Measurements from ENCODE around the gene SOX13.

Gene SOX13

DNA sequence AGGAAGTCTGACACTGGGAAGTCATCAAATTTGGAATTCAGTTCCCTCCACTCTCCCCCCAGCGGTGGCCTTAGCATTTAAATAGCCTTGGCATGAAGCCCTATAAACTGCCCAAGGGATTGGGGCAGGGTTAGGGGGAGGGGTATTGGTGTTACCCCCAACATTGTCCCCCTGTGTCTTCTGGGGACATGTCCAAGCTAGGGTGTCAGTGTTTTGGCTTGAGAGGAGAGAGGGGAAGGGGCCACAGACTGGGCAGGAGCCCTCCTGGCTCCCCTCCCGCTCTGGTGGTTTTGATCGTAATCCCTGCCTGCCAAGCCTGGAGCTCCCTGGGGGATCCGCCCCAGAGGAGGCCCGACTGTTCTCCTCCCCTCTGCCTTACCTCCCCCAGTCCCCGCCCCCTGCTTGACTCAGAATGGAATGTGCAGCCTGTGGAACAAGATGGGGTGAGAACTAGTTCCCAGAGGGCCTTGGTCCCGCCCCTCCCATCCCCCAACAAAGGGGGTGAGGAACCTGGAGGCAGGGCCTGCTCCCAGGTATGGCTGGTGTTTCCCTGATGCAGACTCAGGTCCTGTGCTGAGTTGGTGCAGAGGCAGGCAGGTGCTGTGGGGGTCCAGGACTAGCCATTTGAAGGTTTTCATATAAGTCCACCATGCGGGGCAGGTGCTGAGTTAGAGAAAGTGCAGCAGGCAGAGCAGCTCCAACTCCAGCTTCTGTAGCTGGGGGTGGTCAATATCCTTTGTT lies 7.4 kb downstream of the SOX13 start:
- TF ChIP-seq, protein P1, sequence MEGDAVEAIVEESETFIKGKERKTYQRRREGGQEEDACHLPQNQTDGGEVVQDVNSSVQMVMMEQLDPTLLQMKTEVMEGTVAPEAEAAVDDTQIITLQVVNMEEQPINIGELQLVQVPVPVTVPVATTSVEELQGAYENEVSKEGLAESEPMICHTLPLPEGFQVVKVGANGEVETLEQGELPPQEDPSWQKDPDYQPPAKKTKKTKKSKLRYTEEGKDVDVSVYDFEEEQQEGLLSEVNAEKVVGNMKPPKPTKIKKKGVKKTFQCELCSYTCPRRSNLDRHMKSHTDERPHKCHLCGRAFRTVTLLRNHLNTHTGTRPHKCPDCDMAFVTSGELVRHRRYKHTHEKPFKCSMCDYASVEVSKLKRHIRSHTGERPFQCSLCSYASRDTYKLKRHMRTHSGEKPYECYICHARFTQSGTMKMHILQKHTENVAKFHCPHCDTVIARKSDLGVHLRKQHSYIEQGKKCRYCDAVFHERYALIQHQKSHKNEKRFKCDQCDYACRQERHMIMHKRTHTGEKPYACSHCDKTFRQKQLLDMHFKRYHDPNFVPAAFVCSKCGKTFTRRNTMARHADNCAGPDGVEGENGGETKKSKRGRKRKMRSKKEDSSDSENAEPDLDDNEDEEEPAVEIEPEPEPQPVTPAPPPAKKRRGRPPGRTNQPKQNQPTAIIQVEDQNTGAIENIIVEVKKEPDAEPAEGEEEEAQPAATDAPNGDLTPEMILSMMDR (IDR thresholded peaks at IDR 0.05; ENCODE audit: control insufficient read depth, extremely low read depth, insufficient read depth) = no peak
- peak; percentile 45 for DNase-seq (ENCODE audit: low read depth)
- H3K4me3 ChIP-seq (ENCODE audit: low read depth, low read length) = no peak overlapping the region

DNA sequence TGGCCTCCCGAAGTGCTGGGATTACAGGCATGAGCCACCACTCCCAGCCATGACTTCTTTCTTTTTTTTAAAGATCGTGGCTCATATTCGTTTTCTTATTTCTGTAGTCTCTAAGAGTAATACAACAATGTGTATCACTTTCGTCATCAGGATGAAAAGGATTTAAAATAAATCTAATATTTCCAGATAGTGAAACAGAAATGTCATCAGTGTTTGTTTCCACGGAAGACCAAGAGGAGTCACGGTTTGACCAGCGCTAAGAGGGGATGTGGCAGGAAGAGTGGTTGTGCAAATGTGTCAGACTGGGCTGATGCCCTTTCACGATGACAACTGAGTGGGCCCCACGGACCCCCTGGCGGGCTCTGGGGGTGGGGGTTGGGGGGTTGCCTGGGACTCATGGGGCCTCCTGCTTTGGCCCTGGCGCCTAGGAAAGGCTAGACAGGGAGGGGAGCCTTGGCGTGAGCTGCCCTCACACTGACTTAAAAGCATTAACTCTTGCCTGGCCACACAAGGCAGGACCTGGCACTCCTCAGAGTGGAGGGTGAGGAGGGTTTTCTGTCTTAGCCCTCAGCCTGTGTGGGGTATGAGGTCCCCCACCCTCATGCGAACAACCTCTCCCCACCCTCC lies 8.4 kb downstream of the SOX13 start:
- no peak overlapping the region for H3K4me3 ChIP-seq (ENCODE audit: low read depth, low read length)
- TF ChIP-seq, protein P1 (IDR thresholded peaks at IDR 0.05; ENCODE audit: control insufficient read depth, extremely low read depth, insufficient read depth) = no peak
- no peak for DNase-seq (ENCODE audit: low read depth)

DNA sequence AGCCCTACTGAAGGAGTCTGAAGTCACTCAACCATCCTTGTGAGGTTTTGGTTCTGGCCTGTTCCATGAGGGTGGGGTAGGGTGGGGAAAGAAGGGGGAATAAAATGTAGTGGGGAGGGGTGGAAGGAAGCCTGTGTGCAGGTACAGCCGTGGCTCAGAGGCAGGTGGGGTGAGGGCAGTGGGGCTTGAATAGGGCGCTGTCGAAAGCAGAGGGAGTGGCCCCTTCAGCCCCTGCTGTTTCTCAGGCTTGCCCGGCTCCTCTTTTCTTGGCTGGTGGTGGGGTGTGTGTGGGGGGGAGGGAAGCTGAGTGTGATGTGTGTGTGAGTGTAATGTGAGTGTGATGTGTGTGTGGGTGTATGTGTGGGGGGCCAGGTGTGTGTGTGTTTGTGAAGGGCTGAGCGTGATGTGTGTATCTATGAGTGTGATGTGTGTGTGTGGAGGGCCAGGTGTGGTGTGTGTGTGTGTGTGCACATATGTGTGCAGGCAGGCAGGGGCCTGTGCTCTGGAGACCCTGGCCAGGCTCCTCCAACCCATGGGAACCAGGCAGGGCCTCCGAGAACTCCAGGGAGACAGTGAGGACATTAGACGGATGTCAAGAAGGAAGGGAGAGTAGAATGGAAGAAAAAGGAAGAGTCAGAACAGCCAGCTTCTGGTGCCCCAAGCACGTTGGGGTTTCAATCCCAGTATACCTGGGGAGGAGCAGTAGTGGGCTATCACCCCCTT lies 9.0 kb downstream of the SOX13 start:
- DNase-seq (ENCODE audit: low read depth) = no peak
- no peak overlapping the region for H3K4me3 ChIP-seq (ENCODE audit: low read depth, low read length)
- TF ChIP-seq, protein P1 (IDR thresholded peaks at IDR 0.05; ENCODE audit: control insufficient read depth, extremely low read depth, insufficient read depth) = no peak

DNA sequence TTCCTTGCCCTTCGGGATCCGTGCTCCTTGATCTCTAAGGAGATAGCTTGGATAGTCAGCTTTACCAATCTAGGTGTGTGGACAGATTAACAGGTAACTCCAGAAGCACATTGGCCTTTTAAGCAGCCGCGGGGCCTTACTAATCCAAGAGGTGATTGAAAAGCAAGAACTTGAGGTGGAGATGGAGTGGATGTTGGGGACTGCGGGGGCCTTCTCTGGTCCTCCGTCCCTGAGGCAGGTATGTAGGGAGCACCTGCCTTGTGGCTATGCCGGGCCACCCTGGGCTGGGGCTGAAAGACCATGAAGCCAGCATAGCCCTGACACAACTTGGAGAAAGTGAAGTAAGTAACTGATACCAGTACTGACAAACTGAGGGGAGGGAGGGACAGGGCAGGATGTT lies 10.6 kb downstream of the SOX13 start:
- no peak overlapping the region for H3K4me3 ChIP-seq (ENCODE audit: low read depth, low read length)
- DNase-seq (ENCODE audit: low read depth) = no peak
- TF ChIP-seq, protein P1 (IDR thresholded peaks at IDR 0.05; ENCODE audit: control insufficient read depth, extremely low read depth, insufficient read depth) = no peak

DNA sequence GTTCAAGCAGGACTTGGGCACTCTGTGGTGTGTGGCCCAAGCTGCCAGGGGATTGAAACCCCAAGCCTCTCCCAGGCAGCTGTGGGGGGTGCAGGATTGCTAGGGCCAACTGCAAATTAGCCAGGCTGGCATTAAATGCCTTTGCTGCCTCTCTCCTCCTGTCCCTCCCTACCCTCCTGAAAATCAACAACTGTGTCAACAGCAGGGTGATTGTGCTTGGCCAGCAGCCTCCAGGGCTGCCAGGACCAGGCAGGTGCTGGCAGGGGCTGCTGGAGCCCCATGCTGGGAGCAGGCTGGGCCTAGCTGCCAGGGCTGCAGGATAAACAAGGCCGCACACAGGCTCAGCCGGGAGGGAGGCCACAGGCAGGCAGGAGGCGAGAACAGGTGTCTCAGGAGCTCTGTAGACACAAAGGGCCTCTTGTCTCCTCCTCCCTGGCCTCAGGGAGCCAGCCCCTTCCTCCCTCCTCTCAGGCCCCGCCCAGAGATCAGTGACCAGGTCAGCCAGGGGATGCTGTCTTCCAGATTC lies 11.4 kb downstream of the SOX13 start:
- TF ChIP-seq, protein P1 (IDR thresholded peaks at IDR 0.05; ENCODE audit: control insufficient read depth, extremely low read depth, insufficient read depth) = no peak
- H3K4me3 ChIP-seq (ENCODE audit: low read depth, low read length) = 0 out of 2 replicates have a peak overlapping the region, but pooled peaks have one; percentile 3
- DNase-seq (ENCODE audit: low read depth) = peak; percentile 99

DNA sequence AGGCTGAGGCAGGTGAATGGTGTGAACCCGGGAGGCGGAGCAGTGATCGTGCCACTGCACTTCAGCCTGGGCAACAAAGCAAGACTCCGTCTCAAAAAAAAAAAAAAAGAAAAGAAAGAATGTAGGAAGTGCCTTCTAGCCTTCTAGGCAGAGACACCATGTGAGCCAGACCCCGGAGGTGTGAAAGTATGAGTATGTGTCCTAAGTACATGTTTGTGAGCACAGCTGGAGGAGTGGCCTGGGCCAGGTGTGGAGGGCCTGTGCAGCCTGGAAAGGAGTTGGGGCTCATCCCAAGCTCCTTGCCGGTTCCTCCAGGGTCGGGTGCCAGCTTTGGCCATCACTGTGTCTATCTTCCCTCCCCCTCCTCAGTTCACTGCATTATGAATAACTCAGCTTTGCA lies 13.0 kb downstream of the SOX13 start:
- TF ChIP-seq, protein P1 (IDR thresholded peaks at IDR 0.05; ENCODE audit: control insufficient read depth, extremely low read depth, insufficient read depth) = no peak
- no peak overlapping the region for H3K4me3 ChIP-seq (ENCODE audit: low read depth, low read length)
- no peak for DNase-seq (ENCODE audit: low read depth)
